CD14-positive monocyte (primary cell): Measurements from ENCODE around the gene INPP4B. TPM values are rescaled to one million over a fixed set of nuclear protein-coding genes. Genes with fewer than 3 reads are reported as not detected.
A peak's percentile ranks its signal among the peaks of the same experiment; 100 is the strongest.

Experiments
- DNase-seq, 3 donors: peaks; one replicate each; pipeline ENCODE4 v3.0.0-alpha.2; 2011 to 2022
- H2AFZ ChIP-seq: 2 replicates; pipeline ENCODE4 v1.6.0; 2012; ENCODE audit warnings: mild to moderate bottlenecking, low read depth, low read length, inconsistent platforms; ENCODE audit not compliant: insufficient read depth, poor library complexity, severe bottlenecking
- H3K27ac ChIP-seq, 2 donors: 1 replicate in 1 of 2; 2 replicates in 1 of 2; pipeline ENCODE4 v1.5.1; 2012 to 2013; ENCODE audit warnings: low read length in 2 of 2, control low read depth in 1 of 2, inconsistent platforms in 1 of 2, low read depth in 1 of 2, mild to moderate bottlenecking in 1 of 2
- H3K27me3 ChIP-seq, 2 donors: one replicate each; pipeline versions ENCODE4 v1.6.0 to v1.6.1; 2011 to 2013; ENCODE audit warnings: low read length in 2 of 2; ENCODE audit not compliant: control insufficient read depth in 2 of 2, insufficient read depth in 2 of 2
- H3K36me3 ChIP-seq, 2 donors: replicated peaks in 1 of 2; 1 replicate in 1 of 2; 2 replicates in 1 of 2; pipeline versions ENCODE4 v1.5.1 to v1.6.1; 2012 to 2013; ENCODE audit warnings: low read length in 2 of 2, control low read depth in 1 of 2, inconsistent platforms in 1 of 2, mild to moderate bottlenecking in 1 of 2; ENCODE audit not compliant: insufficient read depth in 2 of 2, control insufficient read depth in 1 of 2
- H3K4me1 ChIP-seq, 2 donors: 1 replicate in 1 of 2; 2 replicates in 1 of 2; pipeline versions ENCODE4 v1.5.1 to v1.6.1; 2012 to 2013; ENCODE audit warnings: low read length in 2 of 2, control low read depth in 1 of 2, inconsistent platforms in 1 of 2, mild to moderate bottlenecking in 1 of 2, moderate library complexity in 1 of 2; ENCODE audit not compliant: insufficient read depth in 2 of 2, control insufficient read depth in 1 of 2
- H3K4me2 ChIP-seq: replicated peaks from 2 replicates; pipeline ENCODE3; 2012; ENCODE audit warnings: low read length, moderate library complexity, mild to moderate bottlenecking; ENCODE audit not compliant: poor library complexity, severe bottlenecking; ENCODE audit errors: extremely low read depth
- H3K4me3 ChIP-seq, 3 experiments: fragments of 200-600 bp in 1 of 3; sonication (generic) in 1 of 3; replicated peaks in 1 of 3; 1 replicate in 2 of 3; 2 replicates in 1 of 3; pipeline ENCODE4 v1.5.1; 2011 to 2013; ENCODE audit warnings: low read length in 3 of 3, mild to moderate bottlenecking in 3 of 3, control low read depth in 2 of 3, low read depth in 2 of 3, inconsistent platforms in 1 of 3, moderate library complexity in 1 of 3
- H3K79me2 ChIP-seq: 2 replicates; pipeline ENCODE4 v1.6.0; 2012; ENCODE audit warnings: mild to moderate bottlenecking, control low read depth, inconsistent platforms, low read length, moderate library complexity; ENCODE audit not compliant: insufficient read depth
- H3K9ac ChIP-seq: 2 replicates; pipeline ENCODE4 v1.6.0; 2017; ENCODE audit warnings: low read length, mild to moderate bottlenecking; ENCODE audit not compliant: insufficient read depth, poor library complexity, severe bottlenecking
- H3K9me3 ChIP-seq, 2 donors: replicated peaks in 1 of 2; 1 replicate in 1 of 2; 2 replicates in 1 of 2; pipeline versions ENCODE4 v1.5.1 to v1.6.1; 2012 to 2013; ENCODE audit warnings: low read length in 2 of 2, control low read depth in 1 of 2; ENCODE audit not compliant: control insufficient read depth in 1 of 2, insufficient read depth in 1 of 2
- H4K20me1 ChIP-seq: 2 replicates; pipeline ENCODE4 v1.6.0; 2012; ENCODE audit warnings: mild to moderate bottlenecking, low read length, control low read depth, moderate library complexity; ENCODE audit not compliant: insufficient read depth
- H3K27ac Mint-ChIP-seq, 7 donors: one replicate each; pipeline ENCODE4 v1.8.0; 2020; ENCODE audit warnings: mild to moderate bottlenecking in 7 of 7, mixed read lengths in 7 of 7, moderate library complexity in 6 of 7, inconsistent platforms in 2 of 7
- H3K27me3 Mint-ChIP-seq, 3 donors: one replicate each; pipeline ENCODE4 v1.8.0; 2021 to 2022; ENCODE audit warnings: low read depth in 3 of 3, mild to moderate bottlenecking in 3 of 3, mixed read lengths in 3 of 3, moderate library complexity in 3 of 3, inconsistent platforms in 1 of 3
- H3K36me3 Mint-ChIP-seq, 2 donors: one replicate each; pipeline ENCODE4 v1.8.0; 2020; ENCODE audit warnings: mixed read lengths in 2 of 2, inconsistent platforms in 1 of 2, mild to moderate bottlenecking in 1 of 2
- H3K4me1 Mint-ChIP-seq: one replicate; pipeline ENCODE4 v1.8.0; 2020; ENCODE audit warnings: mild to moderate bottlenecking, mixed read lengths
- H3K4me3 Mint-ChIP-seq, 2 donors: one replicate each; pipeline ENCODE4 v1.8.0; 2020; ENCODE audit warnings: mild to moderate bottlenecking in 2 of 2, mixed read lengths in 2 of 2, moderate library complexity in 1 of 2
- H3K9me3 Mint-ChIP-seq, 7 donors: one replicate each; pipeline ENCODE4 v1.8.0; 2020 to 2022; ENCODE audit warnings: mixed read lengths in 7 of 7, mild to moderate bottlenecking in 6 of 7, moderate library complexity in 6 of 7, inconsistent platforms in 2 of 7
- WGBS: methylation state at CpG from one replicate; pipeline ENCODE4 v1.1.5; 2013; ENCODE audit warnings: missing lambda C conversion rate; ENCODE audit not compliant: insufficient coverage; 5-methylcytosine and 5-hydroxymethylcytosine counted together
- intact Hi-C, 2 donors: fragments of 100-400 bp; cut with micrococcal nuclease; formaldehyde crosslinking; loops; one replicate each; pipeline versions ENCODE4 v1.15.0 to v1.15.1; 2023
- polyA plus RNA-seq, 3 donors: library from polyadenylated mRNA; depleted of rRNA in 1 of 3; unstranded in 2 of 3; stranded (reverse) in 1 of 3; fragments of 300-500 nt in 2 of 3; fragments of >200 nt in 1 of 3; fragmentation: Illumina TruSeq in 2 of 3; gene quantifications; 1 replicate in 2 of 3; 2 replicates in 1 of 3; pipeline ENCODE4 v1.2.3, GENCODE V29; 2012 to 2021
- TF ChIP-seq, protein P1 (sequence below): fragments of 200-600 bp; IDR thresholded peaks from one replicate; pipeline ENCODE4 v1.8.0; 2022; ENCODE audit warnings: antibody characterized with exemption, mild to moderate bottlenecking

INPP4B gene
- polyA plus RNA-seq, 3 donors = 0.13 to 0.38 (median 0.22) TPM

DNA sequence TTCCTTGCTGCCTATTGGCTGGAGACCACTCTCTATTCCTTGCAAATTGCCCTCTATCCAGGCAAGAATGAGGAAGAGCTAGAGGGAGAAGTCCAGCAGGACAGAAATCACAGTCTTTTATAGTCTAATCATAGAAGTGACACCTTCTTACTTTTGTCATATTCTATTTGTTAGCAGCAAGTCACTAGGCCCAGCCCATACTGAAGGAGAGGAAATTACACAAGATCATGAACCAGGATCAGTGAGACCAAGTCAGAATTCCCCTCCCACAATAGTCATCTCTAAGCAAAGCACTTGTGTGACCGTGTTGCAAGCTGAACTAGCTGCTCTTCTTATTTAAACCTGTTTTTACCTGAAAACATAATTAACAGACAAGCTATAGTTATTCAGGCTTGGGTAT is 317.7 kb downstream of the INPP4B start:
- Histone ChIP-seq H3K27ac (no peak overlapping the region), H3K27me3 (no peaks in the 10 kb centered on the region), H3K36me3 (no peaks in the 10 kb centered on the region), H2AFZ (no peak overlapping the region), H3K4me1 (no peaks in the 10 kb centered on the region), H3K9me3 (no peaks in the 10 kb centered on the region), H3K4me3 (no peak overlapping the region), H3K79me2 (no peaks in the 10 kb centered on the region), H3K4me2 (no peak overlapping the region), H4K20me1 (no peaks in the 10 kb centered on the region), H3K9ac (no peak overlapping the region)
- intact Hi-C loops = no loop called here
- no CpG with 5 or more reads among the region's 1 CpG for WGBS
- no peak overlapping the region for H3K27ac Mint-ChIP-seq
- H3K27me3 Mint-ChIP-seq = peaks cover 0 to 4% (median 0%) of the 10 kb centered on the region in 3 donors
- H3K4me3 Mint-ChIP-seq = no peak overlapping the region
- H3K4me1 Mint-ChIP-seq = peaks cover 2% of the 10 kb centered on the region
- TF ChIP-seq, protein P1, sequence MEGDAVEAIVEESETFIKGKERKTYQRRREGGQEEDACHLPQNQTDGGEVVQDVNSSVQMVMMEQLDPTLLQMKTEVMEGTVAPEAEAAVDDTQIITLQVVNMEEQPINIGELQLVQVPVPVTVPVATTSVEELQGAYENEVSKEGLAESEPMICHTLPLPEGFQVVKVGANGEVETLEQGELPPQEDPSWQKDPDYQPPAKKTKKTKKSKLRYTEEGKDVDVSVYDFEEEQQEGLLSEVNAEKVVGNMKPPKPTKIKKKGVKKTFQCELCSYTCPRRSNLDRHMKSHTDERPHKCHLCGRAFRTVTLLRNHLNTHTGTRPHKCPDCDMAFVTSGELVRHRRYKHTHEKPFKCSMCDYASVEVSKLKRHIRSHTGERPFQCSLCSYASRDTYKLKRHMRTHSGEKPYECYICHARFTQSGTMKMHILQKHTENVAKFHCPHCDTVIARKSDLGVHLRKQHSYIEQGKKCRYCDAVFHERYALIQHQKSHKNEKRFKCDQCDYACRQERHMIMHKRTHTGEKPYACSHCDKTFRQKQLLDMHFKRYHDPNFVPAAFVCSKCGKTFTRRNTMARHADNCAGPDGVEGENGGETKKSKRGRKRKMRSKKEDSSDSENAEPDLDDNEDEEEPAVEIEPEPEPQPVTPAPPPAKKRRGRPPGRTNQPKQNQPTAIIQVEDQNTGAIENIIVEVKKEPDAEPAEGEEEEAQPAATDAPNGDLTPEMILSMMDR = no peak
- H3K36me3 Mint-ChIP-seq = no peaks in the 10 kb centered on the region
- no peaks in the 10 kb centered on the region for H3K9me3 Mint-ChIP-seq
- DNase-seq = peak in 1 of 3 donors; percentile 7

DNA sequence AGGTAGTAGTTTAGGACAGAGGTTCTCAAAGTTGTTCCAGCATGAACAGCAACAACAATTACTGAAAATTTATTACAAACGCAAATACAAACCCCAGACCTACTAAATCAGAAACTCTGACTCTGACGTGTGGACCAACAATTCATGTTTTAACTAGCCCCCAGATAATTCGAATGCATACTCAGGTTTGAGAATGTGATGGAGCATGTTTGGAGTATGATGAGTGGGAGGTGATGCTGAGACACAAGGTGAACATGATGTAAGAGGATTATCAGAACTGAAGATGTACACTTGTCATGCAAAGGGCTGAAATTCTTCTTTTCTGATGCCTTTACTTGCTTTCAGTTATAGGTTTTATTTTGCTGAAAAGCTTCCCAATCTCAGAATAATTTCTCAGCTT is 323.0 kb downstream of the INPP4B start:
- no peak overlapping the region for H3K27ac Mint-ChIP-seq
- H4K20me1 ChIP-seq = no peaks in the 10 kb centered on the region
- H3K4me2 ChIP-seq = no peak overlapping the region
- H3K9me3 ChIP-seq = no peaks in the 10 kb centered on the region
- no peak overlapping the region for H3K4me3 ChIP-seq
- no peaks in the 10 kb centered on the region for H3K36me3 Mint-ChIP-seq
- H3K9ac ChIP-seq = no peak overlapping the region
- no peaks in the 10 kb centered on the region for H3K79me2 ChIP-seq
- H3K27me3 Mint-ChIP-seq = no peaks in the 10 kb centered on the region
- no peaks in the 10 kb centered on the region for H3K4me1 ChIP-seq
- no peak overlapping the region for H2AFZ ChIP-seq
- TF ChIP-seq, protein P1 = no peak
- no CpG with 5 or more reads among the region's 3 CpGs for WGBS
- no peak for DNase-seq
- H3K36me3 ChIP-seq = no peaks in the 10 kb centered on the region
- no peaks in the 10 kb centered on the region for H3K4me1 Mint-ChIP-seq
- H3K9me3 Mint-ChIP-seq = no peaks in the 10 kb centered on the region
- H3K27me3 ChIP-seq = no peaks in the 10 kb centered on the region
- no peak overlapping the region for H3K4me3 Mint-ChIP-seq
- no peak overlapping the region for H3K27ac ChIP-seq
- intact Hi-C loops = no loop called here
